ENCODE results near the gene PCBP3. TPM values are rescaled to one million over a fixed set of nuclear protein-coding genes. Genes with fewer than 3 reads are reported as not detected.

PCBP3 gene
- total RNA-seq, 4 donors from 2014 or later, result 0.47 to 5.3 (median 1.0) TPM; not detected in 1

- H3K9me3 ChIP-seq, result no peaks in the 10 kb centered on the region
- H3K4me3 ChIP-seq, result no peak overlapping the region
- H3K36me3 ChIP-seq, result no peaks in the 10 kb centered on the region
- H3K4me1 ChIP-seq, result peaks cover 0 to 1% (median 0%) of the 10 kb centered on the region in 3 donors
- peaks cover 0 to 6% (median 0%) of the 10 kb centered on the region in 4 donors for H3K27me3 ChIP-seq
- 72 to 86% methylated on average over 4 to 6 of the region's 8 CpGs for WGBS, 2 donors
- TF ChIP-seq POLR2A (IDR thresholded peaks at IDR 0.05) (no peak), CTCF (IDR thresholded peaks at IDR 0.05) (no peak)
- no peak for DNase-seq
- intact Hi-C loops (cut with DNase I), result no loop called here
- no peak overlapping the region for H3K27ac ChIP-seq
Measured at GRCh38 chr21:45943630-45944540, 300.4 kb downstream of the PCBP3 start.

GRCh38 chr21:45944601-45945000, 301.1 kb downstream of the PCBP3 start:
- Histone ChIP-seq H3K27me3 (peaks cover 0 to 14% (median 0%) of the 10 kb centered on the region in 4 donors), H3K36me3 (no peaks in the 10 kb centered on the region), H3K4me3 (no peak overlapping the region), H3K9me3 (no peaks in the 10 kb centered on the region), H3K27ac (no peak overlapping the region), H3K4me1 (peaks cover 0 to 8% (median 0%) of the 10 kb centered on the region in 3 donors)
- 77 to 100% methylated on average over 1 to 7 of the region's 14 CpGs for WGBS, 2 donors
- intact Hi-C loops (cut with DNase I), result no loop called here
- no peak for TF ChIP-seq CTCF (IDR thresholded peaks at IDR 0.05)
- TF ChIP-seq POLR2A (IDR thresholded peaks at IDR 0.05), result no peak
- no peak for DNase-seq

- no peaks in the 10 kb centered on the region for H3K9me3 ChIP-seq
- no peak for DNase-seq
- TF ChIP-seq POLR2A (IDR thresholded peaks at IDR 0.05), result no peak
- no peak for TF ChIP-seq CTCF (IDR thresholded peaks at IDR 0.05)
- peaks cover 0 to 20% (median 0%) of the 10 kb centered on the region in 4 donors for H3K27me3 ChIP-seq
- intact Hi-C loops (cut with DNase I), result no loop called here
- no peaks in the 10 kb centered on the region for H3K36me3 ChIP-seq
- H3K4me1 ChIP-seq, result peaks cover 0 to 15% (median 6%) of the 10 kb centered on the region in 3 donors
- no peak overlapping the region for H3K4me3 ChIP-seq
- H3K27ac ChIP-seq, result no peak overlapping the region
- 84 to 86% methylated on average over 4 to 10 of the region's 24 CpGs for WGBS, 2 donors
Measured at GRCh38 chr21:45945066-45945867, 301.7 kb downstream of the PCBP3 start.

GRCh38 chr21:45945868-45946210, 302.3 kb downstream of the PCBP3 start:
- TF ChIP-seq CTCF (IDR thresholded peaks at IDR 0.05) (no peak), POLR2A (IDR thresholded peaks at IDR 0.05) (no peak)
- Histone ChIP-seq H3K27ac (no peak overlapping the region), H3K4me1 (peaks cover 0 to 21% (median 11%) of the 10 kb centered on the region in 3 donors), H3K36me3 (no peaks in the 10 kb centered on the region), H3K4me3 (no peak overlapping the region), H3K27me3 (peaks cover 0 to 26% (median 0%) of the 10 kb centered on the region in 4 donors), H3K9me3 (no peaks in the 10 kb centered on the region)
- intact Hi-C loops (cut with DNase I), result no loop called here
- WGBS, 2 donors, result 31% methylated on average over 2 of the region's 12 CpGs; no CpG with 5 or more reads in 1 of the 2 donors
- no peak for DNase-seq

GRCh38 chr21:45947296-45947695, 303.8 kb downstream of the PCBP3 start:
- Histone ChIP-seq H3K4me1 (peaks cover 0 to 27% (median 11%) of the 10 kb centered on the region in 3 donors), H3K27ac (no peak overlapping the region), H3K36me3 (no peaks in the 10 kb centered on the region), H3K27me3 (peaks cover 0 to 39% (median 0%) of the 10 kb centered on the region in 4 donors), H3K9me3 (no peaks in the 10 kb centered on the region), H3K4me3 (no peak overlapping the region)
- TF ChIP-seq CTCF (IDR thresholded peaks at IDR 0.05), result no peak
- TF ChIP-seq POLR2A (IDR thresholded peaks at IDR 0.05), result no peak
- DNase-seq, result no peak
- WGBS, 2 donors, result 84 to 91% methylated on average over 6 to 16 of the region's 16 CpGs
- intact Hi-C loops (cut with DNase I), result no loop called here
